ENCODE measurements around the gene PCDHGA3.
A peak's percentile ranks its signal among the peaks of the same experiment; 100 is the strongest.

GRCh38 chr5:141343242-141343952 lies at the start of gene PCDHGA3:
- TF ChIP-seq POLR2A (IDR thresholded peaks at IDR 0.05) (no peak), CTCF (IDR thresholded peaks at IDR 0.05) (peak in 1 of 6 experiments; percentile 14)

Data from thyroid gland (tissue), 4 donors.